Measurements from ENCODE around the gene MGAT1. TPM values are rescaled to one million over a fixed set of nuclear protein-coding genes. Genes with fewer than 3 reads are reported as not detected.
A peak's percentile ranks its signal among the peaks of the same experiment; 100 is the strongest.

The MGAT1 gene
- total RNA-seq, 1 experiment from 2014 or later, result 53.0 TPM

DNA sequence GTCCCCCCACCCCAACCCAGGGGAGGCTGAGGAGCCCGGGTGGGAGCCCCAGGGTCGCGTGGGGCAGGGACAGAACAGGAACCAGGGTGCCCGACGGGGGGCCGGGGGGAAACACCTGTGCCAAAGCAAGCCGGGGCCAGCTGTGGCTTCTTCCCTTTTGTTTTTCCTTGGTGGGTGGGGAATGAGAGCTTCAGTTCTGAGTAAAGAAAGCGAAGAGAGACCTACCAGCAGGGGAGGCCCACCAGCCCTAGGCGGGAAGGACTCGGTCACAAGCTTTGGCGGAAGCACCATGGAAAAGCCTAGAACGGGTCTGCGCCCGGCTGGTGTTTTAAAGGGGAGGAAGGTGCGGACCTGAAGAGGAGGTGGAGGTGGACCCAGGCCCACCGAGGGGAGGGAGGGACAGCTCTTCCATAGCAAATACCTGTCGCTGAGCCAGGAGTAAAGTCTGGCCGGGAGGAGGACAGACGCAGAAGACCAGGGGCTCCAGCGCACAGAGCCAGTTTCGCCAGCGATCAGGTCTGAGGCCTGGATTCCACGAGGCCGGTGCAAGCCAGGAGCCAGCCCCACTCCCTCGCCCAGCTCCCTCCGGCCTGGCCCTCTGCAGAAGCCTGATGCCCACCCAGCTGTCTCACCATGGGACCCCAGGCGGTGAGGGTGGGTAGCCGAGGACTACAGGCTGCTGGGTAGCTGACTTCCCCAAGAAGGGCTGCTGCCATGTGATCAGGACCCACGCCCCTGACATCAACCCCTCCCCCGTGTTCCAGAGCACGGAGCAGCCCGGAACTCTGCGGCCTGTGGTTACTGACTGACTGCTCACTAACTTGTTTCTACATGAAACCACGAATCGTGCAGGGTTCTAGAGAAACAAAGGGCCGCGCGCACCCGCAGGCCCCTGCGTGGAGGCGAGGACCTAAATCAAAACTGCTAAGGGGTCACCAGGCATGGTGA lies 849 bp upstream of the MGAT1 start:
- no peaks in the 10 kb centered on the region for H3K9me2 ChIP-seq (ENCODE audit: insufficient read depth)
- ChIA-PET CTCF (no interaction called here), POLR2A (no interaction called here), RAD21 (ENCODE audit: low non-redundant PET in 1 of 2, low total read pairs in 2 of 2, uncharacterized antibody in 2 of 2, unreplicated experiment in 2 of 2) (no interaction called here)
- peaks cover 10% of the 10 kb centered on the region; the same call in 1 of the 2 replicates for H4K20me1 ChIP-seq (ENCODE audit: insufficient read depth)
- H3K36me3 ChIP-seq (ENCODE audit: control insufficient read depth in 1 of 2, insufficient read depth in 2 of 2, low read length in 2 of 2), result peaks cover 0 to 15% of the 10 kb centered on the region in 2 experiments; a peak in 2 of 4 replicates
- H3K9ac ChIP-seq (ENCODE audit: low read length), result peak overlapping the region; percentile 89
- no peak overlapping the region for H2AFZ ChIP-seq (ENCODE audit: low read depth, low read length, poor library complexity, severe bottlenecking)
- peak overlapping the region; percentile 46; the same call in 1 of the 2 replicates for H3K27ac ChIP-seq (ENCODE audit: low read depth, low read length)
- peak overlapping the region; percentile 72 for H3K4me2 ChIP-seq (ENCODE audit: low read length)
- intact Hi-C loops (cut with micrococcal nuclease), result no loop called here
- ATAC-seq (no peak), DNase-seq (ENCODE audit: low read depth, low spot score) (no peak)
- TF ChIP-seq JUND (IDR thresholded peaks at IDR 0.05) (no peak), EZH2 (IDR thresholded peaks at IDR 0.05) (no peak), CBX3 (IDR thresholded peaks at IDR 0.05; ENCODE audit: low read depth) (no peak), EZH2phosphoT487 (IDR thresholded peaks at IDR 0.05; ENCODE audit: borderline replicate concordance) (no peak), ZNF274 (IDR thresholded peaks at IDR 0.05; ENCODE audit: low read depth, low read length) (no peak), EGR1 (IDR thresholded peaks at IDR 0.05; ENCODE audit: low read depth) (no peak), ELF1 (IDR thresholded peaks at IDR 0.05; ENCODE audit: borderline replicate concordance, low read depth) (no peak), POLR2AphosphoS5 (IDR thresholded peaks at IDR 0.05; ENCODE audit: low read depth, low read length) (no peak), MAX (IDR thresholded peaks at IDR 0.05) (no peak), ZFX (IDR thresholded peaks at IDR 0.05) (no peak), POLR2A (IDR thresholded peaks at IDR 0.05; ENCODE audit: borderline replicate concordance, extremely low read depth, insufficient read depth, insufficient read length) (no peak), TCF7L2 (IDR thresholded peaks at IDR 0.05; ENCODE audit: borderline replicate concordance, extremely low read depth, insufficient read depth, insufficient read length) (no peak), FOSL1 (IDR thresholded peaks at IDR 0.05; ENCODE audit: low read depth) (no peak)
- H3K4me1 ChIP-seq (ENCODE audit: control insufficient read depth in 1 of 2, insufficient read depth in 2 of 2, low read length in 2 of 2), result peaks cover 8 to 39% of the 10 kb centered on the region in 2 experiments; a peak in 3 of 4 replicates
- no peaks in the 10 kb centered on the region for H3K27me3 ChIP-seq (ENCODE audit: insufficient read depth, low read length)
- no peaks in the 10 kb centered on the region for H3K9me3 ChIP-seq (ENCODE audit: control insufficient read depth in 1 of 2, insufficient read depth in 1 of 2, low read depth in 1 of 2, low read length in 2 of 2)
- no TSS peak for BruUV-seq (replicated peaks)
- peak overlapping the region; percentile 27 to 88 for H3K4me3 ChIP-seq (replicated peaks in 1 of 2; ENCODE audit: low read depth in 1 of 2, low read length in 2 of 2)
- peaks cover 52% of the 10 kb centered on the region for H3K79me2 ChIP-seq (ENCODE audit: insufficient read depth, low read length)
